ENCODE data around the gene ESRRA. TPM values are rescaled to one million over a fixed set of nuclear protein-coding genes. Genes with fewer than 3 reads are reported as not detected.

Gene ESRRA
- total and polyA plus RNA-seq, 2 of the 8 experiments (the other 6 are each of a cell fraction or from before 2014, with no cell fraction given) = 18.2 to 37.0 TPM

- no peak for TF ChIP-seq SUZ12 (IDR thresholded peaks at IDR 0.05; ENCODE audit: low read length)
These were observed 35.6 kb upstream of the ESRRA start (continued) for GRCh38 chr11:64269540-64270220.
